Fibroblast of lung (primary cell): ENCODE measurements around the gene IRF2. TPM values are rescaled to one million over a fixed set of nuclear protein-coding genes. Genes with fewer than 3 reads are reported as not detected.
"Not testable (repeated sequence)": the region's sequence is repeated elsewhere in the genome, so short reads cannot be mapped to it uniquely, and the experiment has no call there.

ENCODE experiments used
- DNase-seq, 2 donors: peaks; one replicate each; pipeline versions ENCODE4 v3.0.0 to v3.0.0-alpha.2; 2010; ENCODE audit warnings: low read depth in 2 of 2
- H2AFZ ChIP-seq: 2 replicates; pipeline ENCODE4 v1.5.1; 2012; ENCODE audit warnings: low read length, control low read depth, inconsistent platforms
- H3K27ac ChIP-seq: 2 replicates; pipeline ENCODE4 v1.5.1; 2011; ENCODE audit warnings: low read length, control low read depth; ENCODE audit not compliant: insufficient read depth
- H3K27me3 ChIP-seq: 2 replicates; pipeline ENCODE4 v1.5.1; 2011; ENCODE audit warnings: mild to moderate bottlenecking, low read length; ENCODE audit not compliant: control insufficient read depth, insufficient read depth
- H3K36me3 ChIP-seq: 2 replicates; pipeline ENCODE4 v1.5.1; 2011; ENCODE audit warnings: low read length; ENCODE audit not compliant: control insufficient read depth, insufficient read depth
- H3K4me1 ChIP-seq: 2 replicates; pipeline ENCODE4 v1.5.1; 2011; ENCODE audit warnings: low read length; ENCODE audit not compliant: control insufficient read depth, insufficient read depth; ENCODE audit errors: extremely low read depth
- H3K4me2 ChIP-seq: 2 replicates; pipeline ENCODE4 v1.5.1; 2011; ENCODE audit warnings: low read length, control low read depth; ENCODE audit not compliant: insufficient read depth; ENCODE audit errors: extremely low read depth
- H3K4me3 ChIP-seq, 4 experiments: fragments of 200-600 bp in 1 of 4; sonication (generic) in 1 of 4; replicated peaks in 1 of 4; 2 replicates each; pipeline ENCODE4 v1.5.1; 2011 to 2016; ENCODE audit warnings: low read length in 4 of 4, low read depth in 3 of 4, mild to moderate bottlenecking in 3 of 4, control low read depth in 2 of 4, inconsistent platforms in 1 of 4, mixed read lengths in 1 of 4; ENCODE audit not compliant: insufficient read depth in 1 of 4; ENCODE audit errors: control extremely low read depth in 1 of 4
- H3K79me2 ChIP-seq: 2 replicates; pipeline ENCODE4 v1.5.1; 2012; ENCODE audit warnings: mild to moderate bottlenecking, low read length, inconsistent platforms; ENCODE audit not compliant: control insufficient read depth, insufficient read depth
- H3K9ac ChIP-seq: 2 replicates; pipeline ENCODE4 v1.5.1; 2011; ENCODE audit warnings: mild to moderate bottlenecking, low read length, control low read depth; ENCODE audit not compliant: insufficient read depth
- H3K9me3 ChIP-seq: 2 replicates; pipeline ENCODE4 v1.5.1; 2012; ENCODE audit warnings: low read depth, low read length; ENCODE audit not compliant: control insufficient read depth, insufficient read depth
- H4K20me1 ChIP-seq: 2 replicates; pipeline ENCODE4 v1.5.1; 2011; ENCODE audit warnings: low read length; ENCODE audit not compliant: control insufficient read depth, insufficient read depth; ENCODE audit errors: extremely low read depth
- EZH2 ChIP-seq: IDR thresholded peaks from 2 replicates; pipeline ENCODE4 v1.5.1; 2012; ENCODE audit warnings: low read length, control low read depth, mild to moderate bottlenecking; ENCODE audit errors: missing control alignments
- polyA plus RNA-seq, 2 donors: library from polyadenylated mRNA; depleted of rRNA in 1 of 2; stranded (reverse) in 1 of 2; unstranded in 1 of 2; fragments of >200 nt; gene quantifications; 2 replicates each; pipeline ENCODE4 v1.2.1, GENCODE V29; 2011 to 2012; ENCODE audit warnings: missing spikeins in 1 of 2
- total RNA-seq: library from RNA; depleted of rRNA; stranded (reverse); fragments of >200 nt; gene quantifications from 2 replicates; pipeline ENCODE4 v1.2.1, GENCODE V29; 2014
- TF ChIP-seq, protein P1 (sequence below), 2 donors: IDR thresholded peaks in 1 of 2; conservative IDR thresholded peaks in 1 of 2; 1 replicate in 1 of 2; 2 replicates in 1 of 2; pipeline ENCODE4 v1.5.1; 2011 to 2012; ENCODE audit warnings: low read length in 2 of 2, control low read depth in 1 of 2, inconsistent platforms in 1 of 2, low read depth in 1 of 2, mild to moderate bottlenecking in 1 of 2

Gene IRF2
- total and polyA plus RNA-seq, 2 donors (not counting 1 experiment from before 2014, with no cell fraction given), result 30.9 to 42.3 TPM

DNA sequence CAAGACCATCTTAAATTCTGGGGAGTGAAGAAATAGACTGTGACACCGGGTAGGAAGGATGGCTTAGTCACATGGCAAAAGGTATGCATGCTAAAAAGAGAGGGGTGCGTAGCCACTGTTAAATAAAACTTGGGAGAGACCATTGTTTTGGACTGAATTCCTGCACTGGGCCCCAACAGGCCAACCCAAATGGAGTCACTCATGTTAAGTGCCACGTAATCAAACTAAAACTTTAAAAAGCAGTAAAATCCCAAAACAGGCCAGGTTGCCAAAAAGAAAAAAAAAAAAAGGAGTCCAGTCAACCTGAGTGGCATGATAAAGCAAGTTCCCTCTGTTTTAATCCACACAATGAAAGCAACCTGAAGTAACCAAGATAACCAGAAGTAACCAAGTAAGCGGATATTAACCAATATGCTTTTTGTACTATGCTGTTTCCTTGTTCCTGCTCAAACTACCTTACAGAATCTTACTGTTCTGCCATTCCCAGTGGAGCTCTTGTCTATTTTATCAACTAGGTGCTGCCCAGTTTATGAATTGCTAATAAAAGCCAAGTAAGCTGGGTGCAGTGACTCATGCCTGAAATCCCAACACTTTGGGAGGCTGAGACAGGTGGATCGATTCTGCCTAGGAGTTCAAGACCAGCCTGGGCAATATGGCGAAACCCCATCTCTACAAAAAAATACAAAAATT is 132.0 kb downstream of the IRF2 start:
- Histone ChIP-seq H2AFZ (no peak overlapping the region), H3K27me3 (no peaks in the 10 kb centered on the region), H4K20me1 (no peaks in the 10 kb centered on the region), H3K4me1 (peaks cover 5% of the 10 kb centered on the region), H3K4me3 (no peak overlapping the region), H3K36me3 (no peaks in the 10 kb centered on the region), H3K9me3 (no peaks in the 10 kb centered on the region), H3K27ac (no peak overlapping the region), H3K4me2 (no peak overlapping the region), H3K79me2 (no peaks in the 10 kb centered on the region), H3K9ac (no peak overlapping the region)
- DNase-seq, result no peak
- TF ChIP-seq, protein P1, sequence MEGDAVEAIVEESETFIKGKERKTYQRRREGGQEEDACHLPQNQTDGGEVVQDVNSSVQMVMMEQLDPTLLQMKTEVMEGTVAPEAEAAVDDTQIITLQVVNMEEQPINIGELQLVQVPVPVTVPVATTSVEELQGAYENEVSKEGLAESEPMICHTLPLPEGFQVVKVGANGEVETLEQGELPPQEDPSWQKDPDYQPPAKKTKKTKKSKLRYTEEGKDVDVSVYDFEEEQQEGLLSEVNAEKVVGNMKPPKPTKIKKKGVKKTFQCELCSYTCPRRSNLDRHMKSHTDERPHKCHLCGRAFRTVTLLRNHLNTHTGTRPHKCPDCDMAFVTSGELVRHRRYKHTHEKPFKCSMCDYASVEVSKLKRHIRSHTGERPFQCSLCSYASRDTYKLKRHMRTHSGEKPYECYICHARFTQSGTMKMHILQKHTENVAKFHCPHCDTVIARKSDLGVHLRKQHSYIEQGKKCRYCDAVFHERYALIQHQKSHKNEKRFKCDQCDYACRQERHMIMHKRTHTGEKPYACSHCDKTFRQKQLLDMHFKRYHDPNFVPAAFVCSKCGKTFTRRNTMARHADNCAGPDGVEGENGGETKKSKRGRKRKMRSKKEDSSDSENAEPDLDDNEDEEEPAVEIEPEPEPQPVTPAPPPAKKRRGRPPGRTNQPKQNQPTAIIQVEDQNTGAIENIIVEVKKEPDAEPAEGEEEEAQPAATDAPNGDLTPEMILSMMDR (conservative IDR thresholded peaks at IDR 0.05 in 1 of 2, IDR thresholded peaks at IDR 0.05 in 1 of 2; ENCODE audit: low read depth in 1 of 2, low read length in 2 of 2), result no peak
- TF ChIP-seq EZH2, result no peak

DNA sequence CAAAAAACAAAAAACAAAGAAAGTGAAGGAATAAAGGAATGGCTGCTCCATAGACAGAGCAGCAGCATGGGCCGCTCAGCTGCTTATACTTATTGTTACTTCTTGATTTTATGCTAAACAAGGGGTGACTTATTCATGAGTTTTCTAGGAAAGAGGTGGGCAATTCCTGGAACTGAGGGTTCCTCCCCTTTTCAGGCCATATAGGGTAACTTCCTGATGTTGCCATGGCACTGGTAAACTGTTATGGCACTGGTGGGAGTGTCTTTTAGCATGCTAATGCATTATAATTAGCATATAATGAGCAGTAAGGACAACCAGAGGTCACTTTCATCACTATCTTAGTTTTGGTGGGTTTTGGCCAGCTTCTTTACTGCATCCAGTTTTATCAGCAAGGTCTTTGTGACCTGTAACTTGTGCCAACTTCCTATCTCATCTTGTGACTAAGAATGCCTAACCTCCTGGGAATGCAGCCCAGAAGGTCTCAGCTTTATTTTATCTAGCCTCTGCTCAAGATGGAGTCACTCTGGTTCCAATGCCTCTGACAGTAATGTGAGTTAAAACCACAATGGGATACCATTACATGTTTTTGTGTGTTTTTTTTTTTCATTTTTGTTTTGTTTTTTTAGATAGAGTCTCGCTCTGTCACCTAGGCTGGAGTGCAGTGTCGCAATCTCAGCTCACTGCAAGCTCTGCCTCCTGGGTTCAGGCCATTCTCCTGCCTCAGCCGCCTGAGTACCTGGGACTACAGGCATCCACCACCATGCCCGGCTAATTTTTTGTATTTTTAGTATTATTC is 134.8 kb downstream of the IRF2 start:
- not testable (repeated sequence) for H3K4me1 ChIP-seq, H3K9ac ChIP-seq, H3K36me3 ChIP-seq, H3K9me3 ChIP-seq, H3K79me2 ChIP-seq, H3K4me2 ChIP-seq, H2AFZ ChIP-seq, H4K20me1 ChIP-seq, H3K27me3 ChIP-seq, H3K4me3 ChIP-seq
- H3K27ac ChIP-seq, result peak overlapping the region; percentile 19
- DNase-seq, result peak; percentile 22 to 80

DNA sequence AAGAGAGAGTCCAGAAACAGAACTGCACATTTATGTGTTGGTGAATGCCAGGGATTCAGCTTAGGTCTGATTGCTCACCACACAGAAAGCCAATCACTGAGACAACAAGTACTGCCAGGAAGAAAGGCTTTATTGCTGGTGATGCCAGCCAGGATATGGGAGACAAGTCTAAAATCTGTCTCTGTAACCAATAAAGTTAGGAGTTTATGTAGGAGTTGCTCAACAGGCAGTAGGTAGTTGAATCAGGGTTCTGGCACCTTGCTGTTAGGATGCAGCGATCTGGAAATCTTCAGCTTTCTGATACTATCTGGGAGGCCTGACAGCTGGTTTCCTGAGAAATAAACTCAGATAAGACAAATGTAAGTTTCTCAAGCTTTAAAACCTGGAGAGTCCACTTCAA is 136.4 kb downstream of the IRF2 start:
- H3K4me2 ChIP-seq, result no peak overlapping the region
- TF ChIP-seq EZH2, result no peak
- TF ChIP-seq, protein P1 (conservative IDR thresholded peaks at IDR 0.05 in 1 of 2, IDR thresholded peaks at IDR 0.05 in 1 of 2; ENCODE audit: low read depth in 1 of 2, low read length in 2 of 2), result no peak
- H3K9me3 ChIP-seq, result no peaks in the 10 kb centered on the region
- H2AFZ ChIP-seq, result no peak overlapping the region
- no peak for DNase-seq
- no peak overlapping the region for H3K27ac ChIP-seq
- no peaks in the 10 kb centered on the region for H4K20me1 ChIP-seq
- H3K79me2 ChIP-seq, result no peaks in the 10 kb centered on the region
- no peak overlapping the region for H3K9ac ChIP-seq
- peaks cover 2% of the 10 kb centered on the region for H3K4me1 ChIP-seq
- no peak overlapping the region for H3K4me3 ChIP-seq
- H3K27me3 ChIP-seq, result no peaks in the 10 kb centered on the region
- H3K36me3 ChIP-seq, result no peaks in the 10 kb centered on the region

Other genes with a start within 250 kb of the IRF2 start
- gene CASP3, start 174.9 kb upstream of the IRF2 start, total RNA-seq, result 26.4 and 28.2 TPM in 2 replicates
- 34.2 and 41.1 TPM in 2 replicates for gene CASP3, start 174.9 kb upstream of the IRF2 start, polyA plus RNA-seq
- 19.3 and 22.3 TPM in 2 replicates for gene PRIMPOL, start 175.2 kb upstream of the IRF2 start, total RNA-seq
- gene PRIMPOL, start 175.2 kb upstream of the IRF2 start, polyA plus RNA-seq, result 11.5 and 15.1 TPM in 2 replicates